Ishikawa (cell line): Measurements from ENCODE around the gene KRT36.

Experiments
- CEBPB ChIP-seq: IDR thresholded peaks from 2 replicates; pipeline ENCODE4 v1.6.1; 2012
- EGR1 ChIP-seq: IDR thresholded peaks from 2 replicates; pipeline ENCODE4 v1.6.1; 2012
- EP300 ChIP-seq: IDR thresholded peaks from 2 replicates; pipeline ENCODE4 v1.6.1; 2012; ENCODE audit warnings: borderline replicate concordance
- NFIC ChIP-seq: IDR thresholded peaks from 2 replicates; pipeline ENCODE4 v1.6.1; 2012
- RAD21 ChIP-seq: IDR thresholded peaks from 2 replicates; pipeline ENCODE4 v1.6.1; 2012; ENCODE audit warnings: low read depth
- REST ChIP-seq: IDR thresholded peaks from 2 replicates; pipeline ENCODE4 v1.6.1; 2012; ENCODE audit warnings: low read depth, mild to moderate bottlenecking
- TAF1 ChIP-seq: IDR thresholded peaks from 2 replicates; pipeline ENCODE4 v1.6.1; 2012; ENCODE audit warnings: low read depth, mild to moderate bottlenecking
- TCF12 ChIP-seq: IDR thresholded peaks from 2 replicates; pipeline ENCODE4 v1.6.1; 2012; ENCODE audit warnings: low read depth
- TEAD4 ChIP-seq: IDR thresholded peaks from 2 replicates; pipeline ENCODE4 v1.6.1; 2012
- USF1 ChIP-seq: IDR thresholded peaks from 2 replicates; pipeline ENCODE4 v1.6.1; 2012
- YY1 ChIP-seq: IDR thresholded peaks from 2 replicates; pipeline ENCODE4 v1.6.1; 2012; ENCODE audit warnings: low read depth
- TF ChIP-seq, protein P1 (sequence below): IDR thresholded peaks from 2 replicates; pipeline ENCODE4 v1.6.1; 2012

GRCh38 chr17:41478237-41478636, 11.5 kb downstream of the KRT36 start:
- TF ChIP-seq RAD21 (peak; percentile 21; the same call in 1 of the 2 replicates), REST (no peak), TAF1 (no peak), EGR1 (no peak), YY1 (no peak), USF1 (no peak), EP300 (no peak), CEBPB (no peak), TCF12 (no peak), NFIC (no peak), TEAD4 (no peak)
- TF ChIP-seq, protein P1, sequence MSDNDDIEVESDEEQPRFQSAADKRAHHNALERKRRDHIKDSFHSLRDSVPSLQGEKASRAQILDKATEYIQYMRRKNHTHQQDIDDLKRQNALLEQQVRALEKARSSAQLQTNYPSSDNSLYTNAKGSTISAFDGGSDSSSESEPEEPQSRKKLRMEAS: no peak
